Activated naive CD8-positive, alpha-beta T cell treated with anti-CD3 and anti-CD28 coated beads, Interleukin-2, amount 50 U/mL, for 16 hours (primary cell): ENCODE data around the gene CMIP.
"Not testable (repeated sequence)": the region's sequence is repeated elsewhere in the genome, so short reads cannot be mapped to it uniquely, and the experiment has no call there.

Source experiments
- DNase-seq: peaks from one replicate; pipeline ENCODE4 v3.0.0-alpha.2; 2020; ENCODE audit warnings: low read depth, low spot score

CMIP gene

GRCh38 chr16:81444448-81445121 is at the start of gene CMIP:
TSS of gene CMIP (plus strand) at chr16:81444808.
- DNase-seq: peak; percentile 47

GRCh38 chr16:81394966-81395655 is 49.5 kb upstream of the CMIP start:
- DNase-seq: no peak

- no peak for DNase-seq
Measured at GRCh38 chr16:81397058-81397878, 47.3 kb upstream of the CMIP start.

GRCh38 chr16:81397879-81398520 is 46.6 kb upstream of the CMIP start:
- no peak for DNase-seq

GRCh38 chr16:81399909-81400308 is 44.7 kb upstream of the CMIP start:
- no peak for DNase-seq

- DNase-seq: no peak
Measured at GRCh38 chr16:81401035-81401950, 43.3 kb upstream of the CMIP start.

GRCh38 chr16:81403208-81403600 is 41.4 kb upstream of the CMIP start:
- DNase-seq: no peak

- peak; percentile 58 for DNase-seq
Measured at GRCh38 chr16:81403601-81404391, 40.8 kb upstream of the CMIP start.

- DNase-seq: not testable (repeated sequence)
Measured at GRCh38 chr16:81405002-81405401, 39.6 kb upstream of the CMIP start.

- DNase-seq: no peak
Measured at GRCh38 chr16:81405702-81406113, 38.9 kb upstream of the CMIP start.

GRCh38 chr16:81408409-81408950 is 36.1 kb upstream of the CMIP start:
- DNase-seq: no peak

GRCh38 chr16:81409016-81409556 is 35.5 kb upstream of the CMIP start:
- no peak for DNase-seq

GRCh38 chr16:81410643-81411293 is 33.8 kb upstream of the CMIP start:
- DNase-seq: no peak

GRCh38 chr16:81413245-81413990 is 31.2 kb upstream of the CMIP start:
- no peak for DNase-seq

GRCh38 chr16:81415751-81416150 is 28.9 kb upstream of the CMIP start:
- no peak for DNase-seq

- no peak for DNase-seq
Measured at GRCh38 chr16:81416749-81417148, 27.9 kb upstream of the CMIP start.

GRCh38 chr16:81417210-81417609 is 27.4 kb upstream of the CMIP start:
- DNase-seq: no peak

GRCh38 chr16:81419806-81420205 is 24.8 kb upstream of the CMIP start:
- DNase-seq: no peak
